Stimulated activated CD4-positive, alpha-beta T cell treated with anti-CD3 and anti-CD28 coated beads, TNF-alpha, amount 100 ng/mL, for 1 hour (primary cell): ENCODE data around the gene PRAC2.

ENCODE experiments used
- DNase-seq, 3 donors: peaks; one replicate each; pipeline ENCODE4 v3.0.0-alpha.2; 2020; ENCODE audit warnings: low read depth in 3 of 3, low spot score in 1 of 3

PRAC2 gene

GRCh38 chr17:48733632-48734328 lies 10.8 kb downstream of the PRAC2 start:
- DNase-seq = no peak

GRCh38 chr17:48734333-48735061 lies 11.5 kb downstream of the PRAC2 start:
- DNase-seq = no peak

GRCh38 chr17:48735062-48735351 lies 12.0 kb downstream of the PRAC2 start:
- no peak for DNase-seq

- DNase-seq = no peak
Observed at GRCh38 chr17:48737330-48738043, 14.5 kb downstream of the PRAC2 start.

GRCh38 chr17:48738424-48738802 lies 15.4 kb downstream of the PRAC2 start:
- no peak for DNase-seq

GRCh38 chr17:48738803-48739526 lies 16.0 kb downstream of the PRAC2 start:
- no peak for DNase-seq

- no peak for DNase-seq
Observed at GRCh38 chr17:48740537-48740936, 17.6 kb downstream of the PRAC2 start.

- DNase-seq = no peak
Observed at GRCh38 chr17:48745381-48746275, 22.6 kb downstream of the PRAC2 start.

GRCh38 chr17:48746916-48747444 lies 24.0 kb downstream of the PRAC2 start:
- DNase-seq = no peak

- no peak for DNase-seq
Observed at GRCh38 chr17:48747445-48748363, 24.7 kb downstream of the PRAC2 start.

GRCh38 chr17:48748718-48749566 lies 26.0 kb downstream of the PRAC2 start:
- DNase-seq = no peak

- no peak for DNase-seq
Observed at GRCh38 chr17:48749621-48750553, 26.9 kb downstream of the PRAC2 start.

GRCh38 chr17:48751172-48751571 lies 28.2 kb downstream of the PRAC2 start:
- no peak for DNase-seq

GRCh38 chr17:48751733-48752398 lies 28.9 kb downstream of the PRAC2 start:
- no peak for DNase-seq

- no peak for DNase-seq
Observed at GRCh38 chr17:48752399-48753288, 29.7 kb downstream of the PRAC2 start.
